HG02885 (cell line): ENCODE data around the gene RTKN.

Experiments
- ATAC-seq: cut with Tn5 transposase; IDR thresholded peaks from one replicate; pipeline ENCODE4 v1.9.1; 2021; ENCODE audit warnings: mild to moderate bottlenecking; ENCODE audit not compliant: unreplicated experiment, poor library complexity

Gene RTKN

GRCh38 chr2:74390606-74391005, 51.1 kb downstream of the RTKN start:
- no peak for ATAC-seq

DNA sequence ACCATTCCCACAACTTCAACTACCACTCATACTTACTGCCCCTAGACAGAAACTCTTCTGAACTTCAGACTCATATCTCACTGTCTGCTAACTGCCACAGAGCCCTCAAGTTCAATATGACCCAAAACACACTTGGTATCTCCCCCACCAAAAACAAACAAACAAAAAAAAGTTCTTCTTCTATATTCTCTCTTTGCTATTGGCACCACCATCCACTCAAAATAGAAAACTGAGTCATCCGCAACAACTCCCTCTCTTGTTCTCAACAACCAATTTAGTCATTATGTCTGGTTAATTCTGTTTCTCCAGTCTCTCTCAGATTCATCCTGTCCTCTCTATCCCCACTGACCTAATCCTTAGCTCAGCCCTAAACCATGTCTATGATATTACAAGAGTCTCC, 54.4 kb downstream of the RTKN start:
- ATAC-seq: no peak

GRCh38 chr2:74385396-74385795, 56.3 kb downstream of the RTKN start:
- ATAC-seq: no peak

- no peak for ATAC-seq
Observed at GRCh38 chr2:74384051-74384450, 57.7 kb downstream of the RTKN start.

DNA sequence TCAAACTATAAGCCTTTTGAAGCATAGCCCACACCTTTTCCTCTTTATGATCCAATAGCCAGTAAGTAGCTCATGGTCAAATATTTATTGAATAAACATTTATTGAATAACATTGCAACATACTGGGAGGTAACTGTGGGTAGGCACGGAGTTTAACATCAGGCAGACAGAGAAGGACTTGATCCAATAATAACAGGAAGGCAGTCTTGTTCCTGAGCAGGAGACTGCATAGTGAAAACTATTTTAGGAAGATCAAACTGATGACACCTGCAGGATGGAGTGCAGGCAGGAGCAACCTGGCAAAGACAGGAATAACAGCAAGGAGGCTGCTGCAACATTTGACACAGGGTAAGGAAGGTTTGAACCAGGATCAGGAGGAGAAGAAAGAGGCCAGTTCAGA, 58.5 kb downstream of the RTKN start:
- ATAC-seq: no peak

DNA sequence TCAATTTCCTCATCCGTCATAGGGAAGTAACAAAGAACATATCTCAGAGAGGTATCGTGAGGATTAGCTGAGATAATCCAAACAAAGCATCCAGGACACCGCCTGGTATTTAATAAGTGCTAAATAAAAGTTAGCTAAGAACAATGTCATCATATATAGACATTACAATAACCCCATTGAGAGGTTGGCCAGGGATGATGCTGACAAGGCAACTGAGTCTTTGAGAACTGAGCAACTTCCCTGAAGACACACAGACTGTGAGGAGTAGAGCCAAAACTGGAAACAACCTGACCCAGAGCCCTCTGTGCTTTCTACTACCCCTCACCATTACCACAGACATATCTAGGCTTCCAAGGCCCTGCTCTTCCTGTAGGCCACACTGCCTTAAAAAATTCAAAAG, 60.0 kb downstream of the RTKN start:
- ATAC-seq: no peak

DNA sequence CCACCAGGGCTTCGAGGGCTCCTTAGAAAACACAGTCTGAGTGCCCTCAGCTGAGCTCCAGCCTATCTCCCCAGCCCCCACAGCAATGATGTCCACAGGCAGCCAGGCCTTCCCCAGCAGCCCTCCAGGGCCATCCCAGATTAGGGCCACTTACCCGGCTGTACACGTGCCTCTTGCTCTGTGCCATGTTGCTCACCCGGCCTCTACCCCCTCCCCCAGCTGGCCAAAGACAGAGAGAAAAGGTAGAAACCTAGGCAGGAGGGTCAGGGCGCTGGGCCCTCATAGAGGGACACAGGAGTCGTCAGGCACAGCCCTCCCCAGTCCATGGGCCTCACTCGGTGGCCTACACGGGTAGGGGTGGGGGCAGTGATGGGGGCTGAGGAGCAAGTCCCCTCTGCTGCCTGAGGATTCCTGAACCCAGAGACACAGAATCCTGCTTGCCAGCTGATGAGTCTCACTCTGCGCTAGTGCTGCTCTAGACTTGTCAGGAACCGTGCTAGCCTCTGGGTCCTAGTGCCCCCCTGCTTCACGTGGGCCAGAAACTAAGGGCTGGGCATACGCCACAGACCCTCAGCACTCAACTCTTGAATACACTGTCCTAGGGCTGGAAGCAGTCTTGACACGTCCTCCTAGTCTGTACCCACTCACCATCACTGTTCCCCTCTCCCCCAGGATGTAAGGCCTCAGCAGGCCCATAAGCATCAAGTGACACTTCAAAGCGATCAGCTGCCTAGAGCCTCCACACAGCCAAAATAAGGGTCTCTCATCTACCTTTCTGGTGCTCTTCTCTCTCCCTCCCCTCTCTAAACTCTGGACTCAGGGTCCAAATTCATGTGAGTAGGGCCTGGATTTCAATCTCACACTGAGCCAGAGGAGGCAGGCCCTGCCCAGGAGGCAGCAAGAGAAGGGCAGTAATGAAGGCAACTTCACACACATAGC, 61.6 kb downstream of the RTKN start, which contains the start of gene DCTN1:
Gene DCTN1, minus strand, starts transcription at position 461 of the 939 bp plus-strand sequence. Its CDS starts 274 bp downstream, at position 187.
- no peak for ATAC-seq

GRCh38 chr2:74378007-74378406, 63.7 kb downstream of the RTKN start:
- ATAC-seq: no peak

DNA sequence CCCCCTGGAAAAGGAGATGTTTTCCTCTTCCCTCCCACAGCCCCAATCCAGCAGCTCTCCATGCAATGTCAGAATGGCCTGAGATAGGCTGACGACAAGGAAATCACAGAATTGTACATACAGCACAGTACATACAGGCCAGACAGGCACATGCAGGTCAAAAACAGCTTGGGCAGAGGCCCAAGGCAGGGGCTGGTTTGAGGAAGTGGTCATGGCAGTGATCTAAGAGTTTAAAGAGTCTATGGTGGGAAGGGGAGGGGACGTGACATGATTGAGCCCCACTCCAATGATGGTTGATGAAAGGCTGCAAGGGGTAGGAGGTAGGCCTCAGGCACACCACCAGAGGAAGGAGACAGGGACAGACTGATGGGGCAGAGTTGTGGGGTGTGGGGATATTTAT, 65.9 kb downstream of the RTKN start:
- ATAC-seq: no peak
